ENCODE results near the gene PAM. TPM values are rescaled to one million over a fixed set of nuclear protein-coding genes. Genes with fewer than 3 reads are reported as not detected.
"Not testable (repeated sequence)": the region's sequence is repeated elsewhere in the genome, so short reads cannot be mapped to it uniquely, and the experiment has no call there.

Gene PAM
- total RNA-seq, 6 experiments from 2014 or later, result 164 to 266 (median 182) TPM

DNA sequence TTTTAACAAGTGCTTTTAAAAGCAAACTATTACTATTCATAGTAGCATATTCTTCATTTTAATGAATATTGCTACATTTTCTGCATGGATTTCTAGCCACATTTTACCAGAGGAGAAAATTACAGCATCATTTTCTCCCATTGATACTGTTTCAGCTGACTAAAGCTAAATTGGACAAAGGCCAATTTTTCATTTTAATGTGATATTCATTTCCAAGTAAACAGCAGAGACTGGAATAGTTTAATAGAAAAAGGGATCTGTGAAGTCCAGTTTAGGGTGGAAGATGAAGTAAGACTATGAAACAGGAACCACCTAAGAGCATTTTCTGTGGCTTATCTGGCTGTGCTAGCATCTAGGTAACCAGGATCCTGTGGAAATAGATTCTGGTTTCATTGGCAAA is 236.7 kb downstream of the PAM start:
- Mint-ChIP-seq H3K4me1 (ENCODE audit: low read depth) (no peaks in the 10 kb centered on the region), H3K4me3 (no peak overlapping the region), H3K27me3 (ENCODE audit: insufficient read depth) (no peaks in the 10 kb centered on the region; the same call in 1 of the 2 replicates), H3K9me3 (no peaks in the 10 kb centered on the region), H3K27ac (no peak overlapping the region), H3K36me3 (ENCODE audit: low read depth) (peaks cover 4% of the 10 kb centered on the region; the same call in 1 of the 2 replicates)
- no peak for TF ChIP-seq CTCF (IDR thresholded peaks at IDR 0.05)
- DNase-seq, result no peak

DNA sequence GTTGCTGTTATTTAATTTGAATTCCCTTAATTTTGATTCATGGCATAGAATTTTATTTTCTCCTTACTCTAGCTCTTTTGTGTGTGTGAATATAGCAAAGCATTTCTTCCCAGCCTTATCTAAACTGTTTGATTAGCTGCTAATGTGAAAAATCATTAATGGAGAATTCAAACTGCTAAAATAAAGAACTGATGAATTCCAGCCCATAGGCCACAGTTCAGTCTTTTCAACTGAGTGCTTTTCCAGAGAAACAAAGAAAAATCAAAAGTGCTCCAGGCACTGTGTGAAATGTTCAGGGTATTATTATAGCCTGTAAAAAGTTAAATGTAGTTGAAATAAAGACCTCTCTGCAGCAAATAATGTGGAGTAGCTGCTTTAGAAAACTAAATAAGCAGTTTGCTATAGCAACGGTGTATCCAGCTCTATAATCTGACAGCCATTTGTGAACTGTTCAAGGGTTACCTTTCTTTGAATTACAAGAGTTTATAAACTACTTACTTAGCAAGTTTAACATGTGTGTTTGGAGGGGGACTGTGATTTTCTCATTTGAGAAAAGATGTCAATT is 241.0 kb downstream of the PAM start:
- Mint-ChIP-seq H3K4me3 (no peak overlapping the region), H3K4me1 (ENCODE audit: low read depth) (peaks cover 9% of the 10 kb centered on the region), H3K36me3 (ENCODE audit: low read depth) (peaks cover 19% of the 10 kb centered on the region), H3K27ac (no peak overlapping the region), H3K27me3 (ENCODE audit: insufficient read depth) (no peaks in the 10 kb centered on the region), H3K9me3 (no peaks in the 10 kb centered on the region)
- no peak for TF ChIP-seq CTCF (IDR thresholded peaks at IDR 0.05)
- DNase-seq, result no peak

- DNase-seq, result no peak
- no peak overlapping the region for H3K4me3 Mint-ChIP-seq
These were observed 243.1 kb downstream of the PAM start for GRCh38 chr5:102998224-102998623.

GRCh38 chr5:102999191-102999590 is 244.1 kb downstream of the PAM start:
- Mint-ChIP-seq H3K36me3 (ENCODE audit: low read depth) (peaks cover 19% of the 10 kb centered on the region), H3K27ac (no peak overlapping the region), H3K4me3 (no peak overlapping the region), H3K4me1 (ENCODE audit: low read depth) (peaks cover 9% of the 10 kb centered on the region), H3K9me3 (no peaks in the 10 kb centered on the region), H3K27me3 (ENCODE audit: insufficient read depth) (no peaks in the 10 kb centered on the region)
- TF ChIP-seq CTCF (IDR thresholded peaks at IDR 0.05), result no peak
- no peak for DNase-seq

More at GRCh38 chr5:102998224-102998623, 243.1 kb downstream of the PAM start:
- Mint-ChIP-seq H3K27me3 (ENCODE audit: insufficient read depth) (no peaks in the 10 kb centered on the region), H3K9me3 (no peaks in the 10 kb centered on the region), H3K36me3 (ENCODE audit: low read depth) (peaks cover 19% of the 10 kb centered on the region), H3K4me1 (ENCODE audit: low read depth) (peaks cover 9% of the 10 kb centered on the region), H3K27ac (no peak overlapping the region)
- TF ChIP-seq CTCF (IDR thresholded peaks at IDR 0.05), result no peak

- H3K9me3 Mint-ChIP-seq; H3K27me3 Mint-ChIP-seq (ENCODE audit: insufficient read depth); H3K4me3 Mint-ChIP-seq; H3K27ac Mint-ChIP-seq; DNase-seq; H3K4me1 Mint-ChIP-seq (ENCODE audit: low read depth): not testable (repeated sequence)
- H3K36me3 Mint-ChIP-seq (ENCODE audit: low read depth), result peaks cover 19% of the 10 kb centered on the region
These were observed 244.5 kb downstream of the PAM start for GRCh38 chr5:102999621-103000020.

GRCh38 chr5:103000089-103000488 is 245.0 kb downstream of the PAM start:
- H3K36me3 Mint-ChIP-seq (ENCODE audit: low read depth), result peaks cover 16% of the 10 kb centered on the region

More at GRCh38 chr5:103000089-103000488, 245.0 kb downstream of the PAM start:
- Mint-ChIP-seq H3K27ac (no peak overlapping the region), H3K4me1 (ENCODE audit: low read depth) (peaks cover 9% of the 10 kb centered on the region), H3K4me3 (no peak overlapping the region), H3K9me3 (no peaks in the 10 kb centered on the region), H3K27me3 (ENCODE audit: insufficient read depth) (no peaks in the 10 kb centered on the region)
- TF ChIP-seq CTCF (IDR thresholded peaks at IDR 0.05), result no peak
- DNase-seq, result no peak
